A549 (cell line): ENCODE results near the gene CTBP2. TPM values are rescaled to one million over a fixed set of nuclear protein-coding genes. Genes with fewer than 3 reads are reported as not detected.

Experiments used
- ATAC-seq, 2 experiments: fragments of 200-7000 bp in 1 of 2; fragments of >200 bp in 1 of 2; cut with Nextera tagmentation in 1 of 2; cut with Tn5 transposase in 1 of 2; 3 replicates each; pipeline versions ENCODE4 v1.8.0 to v1.9.1; 2018 to 2020; ENCODE audit warnings: mild to moderate bottlenecking in 1 of 2, moderate library complexity in 1 of 2
- CTCF ChIA-PET: fragments of 300-600 bp; sonication (Branson Sonifier 250); formaldehyde crosslinking; extraction: SDS; loops from one replicate; lab custom pipeline; 2021; ENCODE audit warnings: antibody characterized with exemption, inconsistent platforms; lab: Yijun Ruan, JAX
- POLR2A ChIA-PET: fragments of 350-600 bp; formaldehyde crosslinking; extraction: SDS; loops from one replicate; lab custom pipeline; 2021; ENCODE audit warnings: antibody characterized with exemption, inconsistent platforms; lab: Yijun Ruan, JAX
- DNase-seq, 2 experiments: peaks; one replicate each; pipeline versions ENCODE4 v3.0.0 to v3.0.0-alpha.2; 2011 to 2016; ENCODE audit warnings: low read depth in 1 of 2, low spot score in 1 of 2
- FAIRE-seq: peaks from 2 replicates; lab custom pipeline; 2011; peaks lifted over from hg19 to GRCh38; lab: Jason Lieb, UNC
- H3K27ac ChIP-seq, 2 experiments: fragments of >200 bp; sonication (Bioruptor Twin); formaldehyde crosslinking; 3 replicates each; pipeline ENCODE4 v1.5.1; 2016 to 2017
- H3K4me1 ChIP-seq: fragments of >200 bp; sonication (Bioruptor Twin); formaldehyde crosslinking; 3 replicates; pipeline ENCODE4 v1.6.1; 2016
- H3K4me2 ChIP-seq: fragments of >200 bp; sonication (Bioruptor Twin); formaldehyde crosslinking; 3 replicates; pipeline ENCODE4 v1.6.1; 2016
- H3K4me3 ChIP-seq: fragments of >200 bp; sonication (Bioruptor Twin); formaldehyde crosslinking; 3 replicates; pipeline ENCODE4 v1.5.1; 2016
- H3K9me3 ChIP-seq: fragments of >200 bp; sonication (Bioruptor Twin); formaldehyde crosslinking; 3 replicates; pipeline ENCODE4 v1.6.1; 2016
- BCL3 ChIP-seq: fragments of >200 bp; sonication (Bioruptor Twin); formaldehyde crosslinking; IDR thresholded peaks from 3 replicates; pipeline ENCODE4 v1.6.1; 2016
- CBX2 ChIP-seq: fragments of 200-600 bp; sonication (generic); IDR thresholded peaks from 2 replicates; pipeline ENCODE4 v1.6.1; 2016; ENCODE audit warnings: low read depth, mild to moderate bottlenecking, borderline replicate concordance
- CBX8 ChIP-seq: fragments of 200-600 bp; sonication (generic); IDR thresholded peaks from 2 replicates; pipeline ENCODE4 v1.6.1; 2016
- CHD4 ChIP-seq: fragments of 200-600 bp; sonication (generic); IDR thresholded peaks from 2 replicates; pipeline ENCODE4 v1.6.1; 2016; ENCODE audit warnings: antibody characterized with exemption, mild to moderate bottlenecking, borderline replicate concordance
- ELK1 ChIP-seq: fragments of 150-350 bp; IDR thresholded peaks from 2 replicates; pipeline ENCODE4 v1.6.1; 2014; ENCODE audit warnings: low read depth, mild to moderate bottlenecking, low read length
- EP300 ChIP-seq, 2 experiments: fragments of >200 bp; sonication (Bioruptor Twin); formaldehyde crosslinking; IDR thresholded peaks; 2 replicates in 1 of 2; 3 replicates in 1 of 2; pipeline ENCODE4 v1.6.1; 2016 to 2017
- ESRRA ChIP-seq: fragments of 150-350 bp; IDR thresholded peaks from 2 replicates; pipeline ENCODE4 v1.6.1; 2014; ENCODE audit warnings: mild to moderate bottlenecking, low read length, borderline replicate concordance
- JUN ChIP-seq, 2 experiments: fragments of >200 bp; sonication (Bioruptor Twin); formaldehyde crosslinking; IDR thresholded peaks; 2 replicates in 1 of 2; 3 replicates in 1 of 2; pipeline ENCODE4 v1.6.1; 2016 to 2017
- KDM5A ChIP-seq: fragments of 200-600 bp; sonication (generic); IDR thresholded peaks from 2 replicates; pipeline ENCODE4 v1.6.1; 2016; ENCODE audit warnings: antibody characterized with exemption, mild to moderate bottlenecking
- MYC ChIP-seq: IDR thresholded peaks from 2 replicates; pipeline ENCODE4 v1.6.1; 2012; ENCODE audit warnings: mild to moderate bottlenecking, inconsistent platforms, low read length, improper control_type of control experiment, borderline replicate concordance
- NPAS2 ChIP-seq: fragments of 250-450 bp; sonication (Bioruptor Pico); IDR thresholded peaks from 2 replicates; pipeline ENCODE4 v1.8.0; 2022; ENCODE audit warnings: mild to moderate bottlenecking, moderate library complexity, borderline replicate concordance
- PBX3 ChIP-seq: IDR thresholded peaks from 2 replicates; pipeline ENCODE4 v1.6.1; 2012
- RAD21 ChIP-seq, 2 experiments: fragments of >200 bp in 1 of 2; sonication (Bioruptor Twin) in 1 of 2; formaldehyde crosslinking in 1 of 2; IDR thresholded peaks in 1 of 2; conservative IDR thresholded peaks in 1 of 2; 2 replicates in 1 of 2; 3 replicates in 1 of 2; pipeline ENCODE4 v1.6.1; 2012 to 2018; ENCODE audit warnings: inconsistent platforms in 1 of 2
- RARB ChIP-seq: fragments of 250-450 bp; sonication (Bioruptor Pico); IDR thresholded peaks from 2 replicates; pipeline ENCODE4 v1.8.0; 2021; ENCODE audit warnings: mild to moderate bottlenecking, moderate library complexity
- RFX5 ChIP-seq: fragments of 450-650 bp; IDR thresholded peaks from 2 replicates; pipeline ENCODE4 v1.7.1; 2014; ENCODE audit warnings: antibody characterized with exemption, mild to moderate bottlenecking, moderate library complexity
- SMC3 ChIP-seq: fragments of >200 bp; sonication (Bioruptor Twin); formaldehyde crosslinking; IDR thresholded peaks from 3 replicates; pipeline ENCODE4 v1.6.1; 2018; ENCODE audit warnings: inconsistent platforms
- SREBF2 ChIP-seq: fragments of 450-650 bp; IDR thresholded peaks from 2 replicates; pipeline ENCODE4 v1.6.1; 2014; ENCODE audit warnings: mild to moderate bottlenecking, moderate library complexity
- TFCP2L1 ChIP-seq: fragments of 250-450 bp; sonication (Bioruptor Pico); IDR thresholded peaks from 2 replicates; pipeline ENCODE4 v1.5.0; 2021; ENCODE audit warnings: mild to moderate bottlenecking
- TP53 ChIP-seq: fragments of 250-450 bp; sonication (Bioruptor Pico); IDR thresholded peaks from 2 replicates; pipeline ENCODE4 v1.5.0; 2021; ENCODE audit warnings: mild to moderate bottlenecking, moderate library complexity
- ZC3H11A ChIP-seq: fragments of 450-650 bp; IDR thresholded peaks from 2 replicates; pipeline ENCODE4 v1.6.1; 2014; ENCODE audit warnings: antibody characterized with exemption, mild to moderate bottlenecking
- ZFP36 ChIP-seq: fragments of 450-650 bp; IDR thresholded peaks from 2 replicates; pipeline ENCODE4 v1.6.1; 2014; ENCODE audit warnings: borderline replicate concordance; ENCODE audit not compliant: partially characterized antibody
- ZNF302 ChIP-seq: fragments of 250-450 bp; sonication (Bioruptor Pico); IDR thresholded peaks from 2 replicates; pipeline ENCODE4 v1.9.0; 2021; ENCODE audit warnings: inconsistent platforms, mild to moderate bottlenecking, moderate library complexity
- WGBS: methylation state at CpG from one replicate; pipeline ENCODE4 v1.1.6; 2017; ENCODE audit errors: missing lambda C conversion rate; 5-methylcytosine and 5-hydroxymethylcytosine counted together
- polyA plus RNA-seq, 4 experiments: library from polyadenylated mRNA; depleted of rRNA in 3 of 4; stranded (reverse); fragments of >200 nt; fragmentation: RNase III in 1 of 4; extraction: RNeasy Plus Mini Kit Qiagen cat#74134 plus additional on column Dnase treatment in 1 of 4; gene quantifications; 2 replicates in 3 of 4; 3 replicates in 1 of 4; pipeline ENCODE4 v1.2.3, GENCODE V29; 2011 to 2017

The CTBP2 gene
- polyA plus RNA-seq, 2 of the 4 experiments (the other 2 are of a cell fraction): 74.9 to 78.9 TPM

GRCh38 chr10:125118701-125119100 lies 41.7 kb downstream of the CTBP2 start:
- Histone ChIP-seq H3K4me3 (no peak overlapping the region), H3K27ac (peak overlapping the region in 1 of 2 experiments; percentile 38; a peak in 3 of 6 replicates), H3K9me3 (no peaks in the 10 kb centered on the region), H3K4me2 (no peak overlapping the region), H3K4me1 (peaks cover 71% of the 10 kb centered on the region)
- ATAC-seq (no peak), DNase-seq (no peak), FAIRE-seq (no peak)
- CTCF ChIA-PET: interaction anchor here (1.1 to 2.1 kb wide), 3 partner anchors 15 to 71 kb away, joined by 3 to 8 read pairs (median 3); no protein-coding TSS in a partner anchor
- TF ChIP-seq NPAS2 (CRISPR knock-in tag) (no peak), RAD21 (conservative IDR thresholded peaks at IDR 0.05 in 1 of 2, IDR thresholded peaks at IDR 0.05 in 1 of 2) (no peak), SMC3 (no peak), CBX2 (no peak), JUN (IDR thresholded peaks at IDR 0.05) (no peak)
- POLR2A ChIA-PET: no interaction called here
- 98% methylated on average over 8 of the region's 10 CpGs for WGBS

GRCh38 chr10:125118011-125118611 lies 42.3 kb downstream of the CTBP2 start:
- ATAC-seq (no peak), DNase-seq (no peak), FAIRE-seq (no peak)
- ChIA-PET POLR2A (no interaction called here), CTCF (interaction anchor here (1.1 to 2.1 kb wide), 3 partner anchors 14 to 70 kb away, joined by 3 to 8 read pairs (median 3); no protein-coding TSS in a partner anchor)
- Histone ChIP-seq H3K4me2 (no peak overlapping the region), H3K4me3 (no peak overlapping the region), H3K9me3 (no peaks in the 10 kb centered on the region), H3K4me1 (peaks cover 66% of the 10 kb centered on the region), H3K27ac (peak overlapping the region in 1 of 2 experiments; percentile 38; a peak in 3 of 6 replicates)
- WGBS: 92% methylated on average over 14 of the region's 14 CpGs
- TF ChIP-seq ZC3H11A (no peak), ESRRA (no peak), EP300 (IDR thresholded peaks at IDR 0.05) (no peak), NPAS2 (CRISPR knock-in tag) (no peak), RFX5 (no peak), JUN (IDR thresholded peaks at IDR 0.05) (no peak), TP53 (no peak), RAD21 (conservative IDR thresholded peaks at IDR 0.05 in 1 of 2, IDR thresholded peaks at IDR 0.05 in 1 of 2) (no peak), ZFP36 (no peak), ELK1 (no peak), SREBF2 (no peak), PBX3 (no peak), CHD4 (no peak), ZNF302 (CRISPR knock-in tag) (no peak), RARB (CRISPR knock-in tag) (no peak), MYC (no peak), TFCP2L1 (CRISPR knock-in tag) (no peak), BCL3 (no peak), KDM5A (no peak), CBX8 (no peak)
